ENCODE measurements around the gene PA2G4. TPM values are rescaled to one million over a fixed set of nuclear protein-coding genes. Genes with fewer than 3 reads are reported as not detected.

The PA2G4 gene
- total RNA-seq, 1 donor from 2014 or later: 130 TPM

GRCh38 chr12:56078427-56078826 is 25.9 kb upstream of the PA2G4 start:
- Histone ChIP-seq H3K79me2 (ENCODE audit: insufficient read depth, low read length) (no peaks in the 10 kb centered on the region), H3K36me3 (ENCODE audit: insufficient read depth, low read length) (no peaks in the 10 kb centered on the region), H3K9me3 (ENCODE audit: insufficient read depth, low read depth, low read length) (no peaks in the 10 kb centered on the region), H3K27me3 (ENCODE audit: insufficient read depth, low read length) (peaks cover 25% of the 10 kb centered on the region), H3K4me2 (ENCODE audit: low read length) (peak overlapping the region; percentile 99), H3K4me3 (ENCODE audit: insufficient read depth, low read depth, low read length) (no peak overlapping the region), H4K20me1 (ENCODE audit: insufficient read depth, low read length) (no peaks in the 10 kb centered on the region), H3K9ac (ENCODE audit: low read length) (no peak overlapping the region), H2AFZ (ENCODE audit: low read depth, low read length) (peak overlapping the region; percentile 95), H3K27ac (ENCODE audit: low read depth, low read length) (no peak overlapping the region), H3K4me1 (ENCODE audit: insufficient read depth, low read length) (peaks cover 6% of the 10 kb centered on the region)
- Mint-ChIP-seq H3K27ac (ENCODE audit: unreplicated experiment) (no peak overlapping the region), H3K9me3 (ENCODE audit: unreplicated experiment) (no peaks in the 10 kb centered on the region), H3K4me3 (ENCODE audit: unreplicated experiment) (peak overlapping the region; percentile 61), H3K36me3 (ENCODE audit: low read depth, unreplicated experiment) (no peaks in the 10 kb centered on the region), H3K4me1 (ENCODE audit: low read depth, unreplicated experiment) (no peaks in the 10 kb centered on the region), H3K27me3 (ENCODE audit: low read depth, unreplicated experiment) (peaks cover 4% of the 10 kb centered on the region)
- FAIRE-seq: no peak
- TF ChIP-seq, protein P1, sequence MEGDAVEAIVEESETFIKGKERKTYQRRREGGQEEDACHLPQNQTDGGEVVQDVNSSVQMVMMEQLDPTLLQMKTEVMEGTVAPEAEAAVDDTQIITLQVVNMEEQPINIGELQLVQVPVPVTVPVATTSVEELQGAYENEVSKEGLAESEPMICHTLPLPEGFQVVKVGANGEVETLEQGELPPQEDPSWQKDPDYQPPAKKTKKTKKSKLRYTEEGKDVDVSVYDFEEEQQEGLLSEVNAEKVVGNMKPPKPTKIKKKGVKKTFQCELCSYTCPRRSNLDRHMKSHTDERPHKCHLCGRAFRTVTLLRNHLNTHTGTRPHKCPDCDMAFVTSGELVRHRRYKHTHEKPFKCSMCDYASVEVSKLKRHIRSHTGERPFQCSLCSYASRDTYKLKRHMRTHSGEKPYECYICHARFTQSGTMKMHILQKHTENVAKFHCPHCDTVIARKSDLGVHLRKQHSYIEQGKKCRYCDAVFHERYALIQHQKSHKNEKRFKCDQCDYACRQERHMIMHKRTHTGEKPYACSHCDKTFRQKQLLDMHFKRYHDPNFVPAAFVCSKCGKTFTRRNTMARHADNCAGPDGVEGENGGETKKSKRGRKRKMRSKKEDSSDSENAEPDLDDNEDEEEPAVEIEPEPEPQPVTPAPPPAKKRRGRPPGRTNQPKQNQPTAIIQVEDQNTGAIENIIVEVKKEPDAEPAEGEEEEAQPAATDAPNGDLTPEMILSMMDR (IDR thresholded peaks at IDR 0.05; ENCODE audit: insufficient read depth, low read depth, low read length): no peak
- no peak for TF ChIP-seq EZH2 (IDR thresholded peaks at IDR 0.05; ENCODE audit: insufficient read depth, low read length)
- DNase-seq (ENCODE audit: low read depth): no peak

- H3K27me3 ChIP-seq (ENCODE audit: insufficient read depth, low read length): peaks cover 26% of the 10 kb centered on the region
- H3K27ac ChIP-seq (ENCODE audit: low read depth, low read length): no peak overlapping the region
- peaks cover 6% of the 10 kb centered on the region for H3K4me1 ChIP-seq (ENCODE audit: insufficient read depth, low read length)
- H3K27me3 Mint-ChIP-seq (ENCODE audit: low read depth, unreplicated experiment): peaks cover 6% of the 10 kb centered on the region
- H3K9me3 ChIP-seq (ENCODE audit: insufficient read depth, low read depth, low read length): no peaks in the 10 kb centered on the region
- peak; percentile 58 for DNase-seq (ENCODE audit: low read depth)
- H4K20me1 ChIP-seq (ENCODE audit: insufficient read depth, low read length): no peaks in the 10 kb centered on the region
- no peaks in the 10 kb centered on the region for H3K36me3 ChIP-seq (ENCODE audit: insufficient read depth, low read length)
- peak overlapping the region; percentile 99 for H3K4me2 ChIP-seq (ENCODE audit: low read length)
- H3K79me2 ChIP-seq (ENCODE audit: insufficient read depth, low read length): no peaks in the 10 kb centered on the region
- H3K9me3 Mint-ChIP-seq (ENCODE audit: unreplicated experiment): no peaks in the 10 kb centered on the region
- peak overlapping the region; percentile 95 for H2AFZ ChIP-seq (ENCODE audit: low read depth, low read length)
- H3K27ac Mint-ChIP-seq (ENCODE audit: unreplicated experiment): no peak overlapping the region
- peak overlapping the region; percentile 68 for H3K9ac ChIP-seq (ENCODE audit: low read length)
- TF ChIP-seq, protein P1 (IDR thresholded peaks at IDR 0.05; ENCODE audit: insufficient read depth, low read depth, low read length): peak; percentile 58
- TF ChIP-seq EZH2 (IDR thresholded peaks at IDR 0.05; ENCODE audit: insufficient read depth, low read length): no peak
- H3K36me3 Mint-ChIP-seq (ENCODE audit: low read depth, unreplicated experiment): peaks cover 2% of the 10 kb centered on the region
- H3K4me1 Mint-ChIP-seq (ENCODE audit: low read depth, unreplicated experiment): no peaks in the 10 kb centered on the region
- peak overlapping the region; percentile 76 for H3K4me3 Mint-ChIP-seq (ENCODE audit: unreplicated experiment)
- no peak for FAIRE-seq
- H3K4me3 ChIP-seq (ENCODE audit: insufficient read depth, low read depth, low read length): peak overlapping the region; percentile 68
Measured at GRCh38 chr12:56078931-56079722, 25.2 kb upstream of the PA2G4 start.
